Epithelial cell of proximal tubule (primary cell): ENCODE measurements around the gene DEXI. TPM values are rescaled to one million over a fixed set of nuclear protein-coding genes. Genes with fewer than 3 reads are reported as not detected.

Experiments
- DNase-seq: peaks from one replicate; pipeline ENCODE4 v3.0.0-alpha.2; 2011; ENCODE audit warnings: low read depth
- H3K4me3 ChIP-seq: 2 replicates; pipeline ENCODE4 v1.5.1; 2011; ENCODE audit warnings: low read depth, mild to moderate bottlenecking, low read length
- CTCF ChIP-seq: conservative IDR thresholded peaks from 2 replicates; pipeline ENCODE4 v1.5.1; 2012; ENCODE audit warnings: low read depth, mild to moderate bottlenecking, low read length
- total RNA-seq: library from RNA; depleted of rRNA; stranded (reverse); fragments of >200 nt; gene quantifications from 2 replicates; pipeline ENCODE4 v1.2.3, GENCODE V29; 2015

DEXI gene
- total RNA-seq, 1 donor from 2014 or later = 43.9 TPM

- H3K4me3 ChIP-seq = peak overlapping the region; percentile 28
- TF ChIP-seq CTCF = peak; percentile 14
- no peak for DNase-seq
Measured at GRCh38 chr16:10937068-10937859, 5.0 kb downstream of the DEXI start.

GRCh38 chr16:10936272-10936984 is 5.8 kb downstream of the DEXI start:
- H3K4me3 ChIP-seq = no peak overlapping the region
- DNase-seq = no peak
- TF ChIP-seq CTCF = no peak

- DNase-seq = no peak
- no peak overlapping the region for H3K4me3 ChIP-seq
- TF ChIP-seq CTCF = no peak
Measured at GRCh38 chr16:10935226-10935915, 6.9 kb downstream of the DEXI start.

- no peak for TF ChIP-seq CTCF
- no peak overlapping the region for H3K4me3 ChIP-seq
- no peak for DNase-seq
Measured at GRCh38 chr16:10934325-10935107, 7.8 kb downstream of the DEXI start.

- TF ChIP-seq CTCF = no peak
- H3K4me3 ChIP-seq = no peak overlapping the region
- no peak for DNase-seq
Measured at GRCh38 chr16:10933865-10934264, 8.4 kb downstream of the DEXI start.

- TF ChIP-seq CTCF = no peak
- no peak for DNase-seq
Measured at GRCh38 chr16:10932959-10933710, 9.1 kb downstream of the DEXI start.

More at GRCh38 chr16:10932959-10933710, 9.1 kb downstream of the DEXI start:
- H3K4me3 ChIP-seq = no peak overlapping the region
